IMR-90 (cell line): ENCODE measurements around the gene RHBDD1. TPM values are rescaled to one million over a fixed set of nuclear protein-coding genes. Genes with fewer than 3 reads are reported as not detected.
A peak's percentile ranks its signal among the peaks of the same experiment; 100 is the strongest.

Experiments
- ATAC-seq: fragments of 200-7000 bp; cut with Tn5 transposase; 2 replicates; pipeline ENCODE4 v1.9.1; 2020; ENCODE audit warnings: low read depth, mild to moderate bottlenecking, moderate library complexity
- BruUV-seq: library from RNA; stranded (reverse); fragments of 400-500 nt; replicated peaks from 2 replicates; lab custom pipeline; 2021; lab: Mats Ljungman, UMichigan
- CTCF ChIA-PET: fragments of 300-600 bp; formaldehyde crosslinking; extraction: SDS; loops from one replicate; lab custom pipeline; 2021; ENCODE audit warnings: antibody characterized with exemption; lab: Yijun Ruan, JAX
- POLR2A ChIA-PET: fragments of 300-600 bp; sonication (Branson Sonifier 250); formaldehyde crosslinking; loops from one replicate; lab custom pipeline; 2022; ENCODE audit warnings: antibody characterized with exemption; ENCODE audit not compliant: unreplicated experiment; lab: Charles Lee
- DNase-seq: peaks from one replicate; pipeline ENCODE4 v3.0.0; 2013
- H2AFZ ChIP-seq: replicated peaks from 2 replicates; pipeline ENCODE3; 2013; ENCODE audit warnings: low read length, mild to moderate bottlenecking; ENCODE audit not compliant: poor library complexity
- H2AK5ac ChIP-seq: 2 replicates; pipeline ENCODE4 v1.6.1; 2013; ENCODE audit warnings: low read depth, low read length, inconsistent platforms
- H2AK9ac ChIP-seq: replicated peaks from 2 replicates; pipeline ENCODE3; 2013; ENCODE audit warnings: mild to moderate bottlenecking, low read depth, low read length, moderate library complexity; ENCODE audit not compliant: poor library complexity
- H2BK120ac ChIP-seq: 2 replicates; pipeline ENCODE4 v1.6.1; 2013; ENCODE audit warnings: low read depth, low read length, inconsistent platforms
- H2BK15ac ChIP-seq: 3 replicates; pipeline ENCODE4 v1.6.1; 2013; ENCODE audit warnings: low read depth, low read length, inconsistent platforms
- H2BK20ac ChIP-seq: 2 replicates; pipeline ENCODE4 v1.6.1; 2013; ENCODE audit warnings: low read depth, mild to moderate bottlenecking, inconsistent platforms, low read length, moderate library complexity
- H2BK5ac ChIP-seq: 2 replicates; pipeline ENCODE4 v1.6.1; 2013; ENCODE audit warnings: mild to moderate bottlenecking, low read depth, low read length, inconsistent platforms; ENCODE audit not compliant: poor library complexity, severe bottlenecking
- H3K14ac ChIP-seq: replicated peaks from 2 replicates; pipeline ENCODE4 v1.6.1; 2013; ENCODE audit warnings: low read depth, low read length, inconsistent platforms
- H3K18ac ChIP-seq: 2 replicates; pipeline ENCODE4 v1.6.1; 2013; ENCODE audit warnings: low read depth, low read length, control low read depth
- H3K23ac ChIP-seq: 2 replicates; pipeline ENCODE4 v1.6.1; 2013; ENCODE audit warnings: low read depth, low read length, inconsistent platforms
- H3K27ac ChIP-seq: 2 replicates; pipeline ENCODE4 v1.5.1; 2013; ENCODE audit warnings: mild to moderate bottlenecking, control low read depth, low read length; ENCODE audit not compliant: insufficient read depth
- H3K27me3 ChIP-seq: 2 replicates; pipeline ENCODE4 v1.6.1; 2013; ENCODE audit warnings: low read length; ENCODE audit not compliant: control insufficient read depth, insufficient read depth
- H3K36me3 ChIP-seq: 2 replicates; pipeline ENCODE4 v1.6.1; 2013; ENCODE audit warnings: low read length, mixed read lengths; ENCODE audit not compliant: control insufficient read depth, insufficient read depth
- H3K4ac ChIP-seq: 2 replicates; pipeline ENCODE4 v1.6.1; 2013; ENCODE audit warnings: low read depth, low read length, inconsistent platforms
- H3K4me1 ChIP-seq: 2 replicates; pipeline ENCODE4 v1.6.1; 2013; ENCODE audit warnings: low read length, mixed read lengths; ENCODE audit not compliant: control insufficient read depth, insufficient read depth
- H3K4me2 ChIP-seq: 2 replicates; pipeline ENCODE4 v1.6.1; 2013; ENCODE audit warnings: low read depth, mild to moderate bottlenecking, control low read depth, low read length, moderate library complexity
- H3K4me3 ChIP-seq: 2 replicates; pipeline ENCODE4 v1.5.1; 2013; ENCODE audit warnings: low read depth, mild to moderate bottlenecking, control low read depth, low read length, moderate library complexity; ENCODE audit not compliant: insufficient read depth
- H3K56ac ChIP-seq: 2 replicates; pipeline ENCODE4 v1.6.1; 2013; ENCODE audit warnings: low read length, inconsistent platforms; ENCODE audit not compliant: insufficient read depth; ENCODE audit errors: extremely low read depth
- H3K79me1 ChIP-seq, 2 experiments: 2 replicates each; pipeline ENCODE4 v1.6.1; 2013; ENCODE audit warnings: low read length in 2 of 2, inconsistent platforms in 1 of 2, low read depth in 1 of 2
- H3K9ac ChIP-seq: 2 replicates; pipeline ENCODE4 v1.6.1; 2013; ENCODE audit warnings: low read depth, low read length, control low read depth
- H3K9me1 ChIP-seq: 2 replicates; pipeline ENCODE4 v1.6.1; 2013; ENCODE audit warnings: low read length, inconsistent platforms; ENCODE audit not compliant: insufficient read depth
- H3K9me3 ChIP-seq: 2 replicates; pipeline ENCODE4 v1.6.1; 2013; ENCODE audit warnings: low read length; ENCODE audit not compliant: control insufficient read depth, insufficient read depth
- H4K20me1 ChIP-seq: 2 replicates; pipeline ENCODE4 v1.6.1; 2013; ENCODE audit warnings: low read length, inconsistent platforms; ENCODE audit not compliant: insufficient read depth
- H4K5ac ChIP-seq: 2 replicates; pipeline ENCODE4 v1.6.1; 2013; ENCODE audit warnings: mild to moderate bottlenecking, low read depth, low read length, control low read depth
- H4K8ac ChIP-seq, 2 experiments: 2 replicates each; pipeline ENCODE4 v1.6.1; 2013; ENCODE audit warnings: low read depth in 2 of 2, low read length in 2 of 2, control low read depth in 1 of 2, inconsistent platforms in 1 of 2
- H4K91ac ChIP-seq: 2 replicates; pipeline ENCODE4 v1.6.1; 2013; ENCODE audit warnings: low read depth, low read length, inconsistent platforms; ENCODE audit not compliant: insufficient read depth
- CEBPB ChIP-seq: IDR thresholded peaks from 2 replicates; pipeline ENCODE4 v1.6.1; 2012; ENCODE audit warnings: low read depth, low read length, improper control_type of control experiment
- CHD1 ChIP-seq: IDR thresholded peaks from 2 replicates; pipeline ENCODE4 v1.6.1; 2012; ENCODE audit warnings: low read depth, low read length, improper control_type of control experiment
- CTCF ChIP-seq: conservative IDR thresholded peaks from 2 replicates; pipeline ENCODE4 v1.5.1; 2012; ENCODE audit warnings: mild to moderate bottlenecking, low read depth, low read length, improper control_type of control experiment
- ELK1 ChIP-seq: fragments of 150-350 bp; IDR thresholded peaks from 2 replicates; pipeline ENCODE4 v1.6.1; 2016; ENCODE audit warnings: low read depth, mild to moderate bottlenecking, low read length, moderate library complexity, borderline replicate concordance
- FOS ChIP-seq: fragments of 150-350 bp; IDR thresholded peaks from 2 replicates; pipeline ENCODE4 v1.6.1; 2016; ENCODE audit warnings: low read depth, low read length
- MAZ ChIP-seq: IDR thresholded peaks from 2 replicates; pipeline ENCODE4 v1.6.1; 2012; ENCODE audit warnings: low read depth, mild to moderate bottlenecking, low read length, improper control_type of control experiment, moderate library complexity, borderline replicate concordance
- RCOR1 ChIP-seq: IDR thresholded peaks from 2 replicates; pipeline ENCODE4 v1.6.1; 2012; ENCODE audit warnings: mild to moderate bottlenecking, low read length, improper control_type of control experiment; ENCODE audit not compliant: insufficient replicate concordance
- SMC3 ChIP-seq: fragments of 150-350 bp; IDR thresholded peaks from 2 replicates; pipeline ENCODE4 v1.6.1; 2016; ENCODE audit warnings: low read depth, mild to moderate bottlenecking, antibody characterized with exemption, low read length, moderate library complexity
- WGBS, 2 experiments: methylation state at CpG; one replicate each; pipeline versions ENCODE4 v1.1.5 to v1.1.7; 2013; ENCODE audit warnings: missing lambda C conversion rate in 2 of 2; ENCODE audit not compliant: insufficient read length in 1 of 2; ENCODE audit errors: extremely low coverage in 2 of 2; 5-methylcytosine and 5-hydroxymethylcytosine counted together
- dilution Hi-C: fragments of 300-500 bp; cut with HindIII; formaldehyde crosslinking; loops from one replicate; pipeline ENCODE4 v1.14.3; 2018; ENCODE audit warnings: low sequenced_read_pairs; ENCODE audit not compliant: unreplicated experiment
- in situ Hi-C: fragments of 300-500 bp; cut with MboI; formaldehyde crosslinking; loops from 3 replicates; pipeline ENCODE4 v1.14.3; 2019; ENCODE audit warnings: low sequenced_read_pairs, inconsistent platforms, mixed read lengths
- intact Hi-C: fragments of 100-400 bp; cut with micrococcal nuclease; formaldehyde crosslinking; loops from 2 replicates; pipeline ENCODE4 v1.10.0; 2022
- polyA plus RNA-seq, 3 experiments: library from polyadenylated mRNA; depleted of rRNA; stranded (reverse); fragments of >200 nt; gene quantifications; 2 replicates each; pipeline ENCODE4 v1.2.3, GENCODE V29; 2012; ENCODE audit warnings: low replicate concordance in 1 of 3
- total RNA-seq: library from RNA; depleted of rRNA; stranded (reverse); fragments of >200 nt; gene quantifications from 2 replicates; pipeline ENCODE4 v1.2.3, GENCODE V29; 2012

RHBDD1 gene
- total and polyA plus RNA-seq, 2 of the 4 experiments (the other 2 are of a cell fraction) = 9.7 to 14.0 TPM

GRCh38 chr2:226985583-226985946, 149.7 kb downstream of the RHBDD1 start:
- no peak for DNase-seq
- H3K36me3 ChIP-seq = no peaks in the 10 kb centered on the region
- H3K9ac ChIP-seq = no peak overlapping the region
- H2BK20ac ChIP-seq = no peak overlapping the region
- no CpG with 5 or more reads among the region's 5 CpGs for WGBS, 2 experiments
- H3K9me1 ChIP-seq = no peaks in the 10 kb centered on the region
- TF ChIP-seq CTCF = no peak
- TF ChIP-seq SMC3 = no peak
- no peak for TF ChIP-seq CHD1
- no peak for TF ChIP-seq ELK1
- no peak for TF ChIP-seq RCOR1
- no peak for TF ChIP-seq MAZ
- no peak for TF ChIP-seq FOS
- no peak for TF ChIP-seq CEBPB
- H3K23ac ChIP-seq = no peak overlapping the region
- H3K4me1 ChIP-seq = 0 out of 2 replicates have a peak, but pooled peaks cover 4% of the 10 kb centered on the region
- H2AK9ac ChIP-seq = no peak overlapping the region
- no peak overlapping the region for H4K8ac ChIP-seq
- no peak overlapping the region for H3K14ac ChIP-seq
- no peak overlapping the region for H4K5ac ChIP-seq
- H3K27ac ChIP-seq = no peak overlapping the region
- H3K9me3 ChIP-seq = no peaks in the 10 kb centered on the region
- H3K56ac ChIP-seq = no peak overlapping the region
- no TSS peak for BruUV-seq
- no peak overlapping the region for H3K4me3 ChIP-seq
- in situ Hi-C loops = loop anchor here (5.0 to 25.0 kb wide), 4 partner anchors 178 to 1321 kb away; no protein-coding TSS in a partner anchor
- no peak overlapping the region for H4K91ac ChIP-seq
- dilution Hi-C loops = no loop called here
- no peak overlapping the region for H2BK5ac ChIP-seq
- no peak overlapping the region for H2BK15ac ChIP-seq
- no peak overlapping the region for H2AK5ac ChIP-seq
- POLR2A ChIA-PET = interaction anchor here (1.0 kb wide), 1 partner anchor 186 kb away, joined by 6 read pairs; the partner anchor contains the start of gene IRS1
- CTCF ChIA-PET = interaction anchor here (0.6 to 1.6 kb wide), 8 partner anchors 116 to 1326 kb away, joined by 3 to 7 read pairs (median 4); no protein-coding TSS in a partner anchor
- no peaks in the 10 kb centered on the region for H4K20me1 ChIP-seq
- H2BK120ac ChIP-seq = no peak overlapping the region
- intact Hi-C loops = loop anchor here (1.0 to 10.0 kb wide), 8 partner anchors 149 to 1315 kb away; partner anchors contain the start of genes IRS1 and RHBDD1
- no peak overlapping the region for H3K4ac ChIP-seq
- peak; percentile 10; the same call in 1 of the 2 replicates for ATAC-seq
- H3K79me1 ChIP-seq = peaks cover 4 to 8% of the 10 kb centered on the region in 2 experiments; a peak in 2 of 4 replicates
- no peak overlapping the region for H2AFZ ChIP-seq
- H3K18ac ChIP-seq = no peak overlapping the region
- no peaks in the 10 kb centered on the region for H3K27me3 ChIP-seq
- H3K4me2 ChIP-seq = no peak overlapping the region
